Body of pancreas (tissue), 4 donors: ENCODE data around the gene RAD50.

Source experiments
- CTCF ChIP-seq, 7 experiments: fragments of 450-650 bp in 4 of 7; fragments of 200-600 bp in 3 of 7; sonication (generic) in 3 of 7; IDR thresholded peaks; one replicate each; pipeline ENCODE4 v1.5.1; 2016 to 2019; ENCODE audit warnings: antibody characterized with exemption in 7 of 7
- POLR2A ChIP-seq, 3 donors: fragments of 450-650 bp; IDR thresholded peaks; one replicate each; pipeline ENCODE4 v1.6.1; 2016; ENCODE audit warnings: antibody characterized with exemption in 3 of 3, mild to moderate bottlenecking in 2 of 3

GRCh38 chr5:132549576-132549975 is 7.2 kb upstream of the RAD50 start:
- TF ChIP-seq CTCF (IDR thresholded peaks at IDR 0.05) = no peak
- TF ChIP-seq POLR2A (IDR thresholded peaks at IDR 0.05) = no peak
